ENCODE measurements around the gene XRCC3.

Gene XRCC3

GRCh38 chr14:103725739-103726395, 10.6 kb upstream of the XRCC3 start:
- DNase-seq (ENCODE audit: low spot score) = no peak

GRCh38 chr14:103725001-103725682, 9.9 kb upstream of the XRCC3 start:
- no peak for DNase-seq (ENCODE audit: low spot score)

- no peak for DNase-seq (ENCODE audit: low spot score)
These were observed 8.9 kb upstream of the XRCC3 start for GRCh38 chr14:103724116-103724515.

GRCh38 chr14:103723748-103724081, 8.5 kb upstream of the XRCC3 start:
- no peak for DNase-seq (ENCODE audit: low spot score)

- no peak for DNase-seq (ENCODE audit: low spot score)
These were observed 6.3 kb upstream of the XRCC3 start for GRCh38 chr14:103721334-103722120.

GRCh38 chr14:103719751-103720150, 4.5 kb upstream of the XRCC3 start:
- no peak for DNase-seq (ENCODE audit: low spot score)

GRCh38 chr14:103718572-103718971, 3.3 kb upstream of the XRCC3 start:
- DNase-seq (ENCODE audit: low spot score) = no peak

- DNase-seq (ENCODE audit: low spot score) = no peak
These were observed 1.7 kb upstream of the XRCC3 start for GRCh38 chr14:103716899-103717411.

GRCh38 chr14:103716091-103716801, 995 bp upstream of the XRCC3 start:
- DNase-seq (ENCODE audit: low spot score) = no peak

- DNase-seq (ENCODE audit: low spot score) = no peak
These were observed 1.1 kb downstream of the XRCC3 start for GRCh38 chr14:103714063-103714724.

- no peak for DNase-seq (ENCODE audit: low spot score)
These were observed 1.8 kb downstream of the XRCC3 start for GRCh38 chr14:103713304-103714062.

- DNase-seq (ENCODE audit: low spot score) = no peak
These were observed 2.5 kb downstream of the XRCC3 start for GRCh38 chr14:103712633-103713247.

GRCh38 chr14:103711516-103712431, 3.5 kb downstream of the XRCC3 start:
- no peak for DNase-seq (ENCODE audit: low spot score)

- DNase-seq (ENCODE audit: low spot score) = no peak
These were observed 4.4 kb downstream of the XRCC3 start for GRCh38 chr14:103710771-103711377.

- DNase-seq (ENCODE audit: low spot score) = no peak
These were observed 5.4 kb downstream of the XRCC3 start for GRCh38 chr14:103709814-103710213.

GRCh38 chr14:103708750-103709187, 6.5 kb downstream of the XRCC3 start:
- DNase-seq (ENCODE audit: low spot score) = no peak

GRCh38 chr14:103707329-103708263, 7.7 kb downstream of the XRCC3 start:
- DNase-seq (ENCODE audit: low spot score) = no peak

Measured in HuH-7 (cell line).